ENCODE data around the gene TRAF3IP3. TPM values are rescaled to one million over a fixed set of nuclear protein-coding genes. Genes with fewer than 3 reads are reported as not detected.

The TRAF3IP3 gene
- total and polyA plus RNA-seq, 2 of the 13 experiments (the other 11 are each of a cell fraction or from before 2014, with no cell fraction given) = not detected

DNA sequence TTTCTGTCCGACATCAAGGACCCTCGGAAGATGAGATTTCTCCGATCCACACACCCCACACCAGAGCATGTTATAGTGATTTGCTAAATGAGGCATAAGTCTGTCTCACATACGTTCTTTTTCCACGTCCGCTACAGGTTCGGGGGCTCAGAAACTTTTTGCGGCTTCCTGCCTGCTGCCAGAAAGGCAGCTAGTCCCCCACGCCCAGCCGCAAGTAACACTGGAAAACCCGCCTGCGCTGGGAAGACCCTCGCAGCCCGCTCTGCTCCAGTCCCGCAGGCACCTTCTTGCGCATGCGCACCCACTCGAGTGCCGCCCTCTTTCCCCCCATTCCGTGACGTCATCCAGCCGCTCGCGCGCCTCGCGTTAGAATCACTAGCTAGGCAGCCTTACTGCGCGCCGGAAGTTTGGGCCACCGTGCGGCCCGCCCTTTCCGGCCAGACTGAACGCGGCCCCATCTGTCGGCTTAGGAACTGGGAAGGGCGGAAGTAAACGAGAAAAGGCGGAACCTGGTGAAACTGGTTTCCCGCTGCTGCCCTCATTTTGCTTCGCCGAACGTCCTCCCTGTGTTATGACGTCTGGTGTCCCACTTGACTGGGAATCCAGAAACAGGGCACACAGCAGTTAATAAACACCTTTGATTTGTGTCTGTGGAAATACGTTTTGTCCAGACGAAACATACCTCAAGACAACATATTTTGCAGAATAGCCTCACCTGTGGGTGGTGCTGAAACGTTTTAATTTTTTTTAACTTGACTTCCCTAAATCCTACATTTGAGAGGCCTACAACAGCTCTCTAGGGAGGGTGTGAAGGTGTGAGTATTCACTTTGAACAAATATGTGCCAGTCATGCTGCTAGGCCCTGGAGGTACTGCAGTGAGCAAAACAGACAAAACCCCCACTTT is 28.7 kb downstream of the TRAF3IP3 start, which contains the start of gene C1orf74 (continued):
- TF ChIP-seq ZNF224 (CRISPR knock-in tag; IDR thresholded peaks at IDR 0.05) (no peak), ATF7 (IDR thresholded peaks at IDR 0.05) (peak; percentile 98), ATF7 (CRISPR knock-in tag; IDR thresholded peaks at IDR 0.05) (peak; percentile 76), GATA4 (IDR thresholded peaks at IDR 0.05; ENCODE audit: borderline replicate concordance, low read depth) (no peak), NR2C2 (CRISPR knock-in tag; IDR thresholded peaks at IDR 0.05; ENCODE audit: borderline replicate concordance) (peak; percentile 47; the same call in 1 of the 2 replicates), TOE1 (CRISPR knock-in tag; IDR thresholded peaks at IDR 0.05) (no peak), KAT2B (IDR thresholded peaks at IDR 0.05; ENCODE audit: borderline replicate concordance, low read depth, low read length) (no peak), ZBTB20 (CRISPR knock-in tag; IDR thresholded peaks at IDR 0.05; ENCODE audit: borderline replicate concordance, low read depth) (no peak), RBFOX2 (IDR thresholded peaks at IDR 0.05; ENCODE audit: low read depth, low read length) (peak; percentile 69), TSC22D2 (CRISPR knock-in tag; IDR thresholded peaks at IDR 0.05; ENCODE audit: borderline replicate concordance) (no peak), EZH2 (conservative IDR thresholded peaks at IDR 0.05; ENCODE audit: low read depth, low read length) (no peak), GTF2F1 (IDR thresholded peaks at IDR 0.05; ENCODE audit: low read length) (no peak), CEBPB (IDR thresholded peaks at IDR 0.05; ENCODE audit: borderline replicate concordance, low read depth, low read length) (no peak), GABPA (IDR thresholded peaks at IDR 0.05; ENCODE audit: low read depth, low read length) (peak; percentile 86), GABPA (CRISPR knock-in tag; IDR thresholded peaks at IDR 0.05; ENCODE audit: low read depth) (peak; percentile 96)
- TF ChIP-seq, protein P1, sequence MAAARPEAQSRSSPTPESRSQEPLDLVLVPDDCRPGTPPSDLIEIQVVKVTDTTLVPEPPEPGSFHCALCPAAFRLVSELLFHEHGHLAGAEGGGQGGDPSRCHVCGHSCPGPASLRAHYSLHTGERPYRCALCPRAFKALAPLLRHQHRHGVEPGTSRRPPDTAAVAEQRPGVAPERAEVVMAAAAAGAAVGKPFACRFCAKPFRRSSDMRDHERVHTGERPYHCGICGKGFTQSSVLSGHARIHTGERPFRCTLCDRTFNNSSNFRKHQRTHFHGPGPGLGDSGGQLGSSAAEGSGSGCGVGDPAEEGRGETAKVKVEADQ (CRISPR knock-in tag; IDR thresholded peaks at IDR 0.05; ENCODE audit: borderline replicate concordance) = no peak
- TF ChIP-seq, protein P2, sequence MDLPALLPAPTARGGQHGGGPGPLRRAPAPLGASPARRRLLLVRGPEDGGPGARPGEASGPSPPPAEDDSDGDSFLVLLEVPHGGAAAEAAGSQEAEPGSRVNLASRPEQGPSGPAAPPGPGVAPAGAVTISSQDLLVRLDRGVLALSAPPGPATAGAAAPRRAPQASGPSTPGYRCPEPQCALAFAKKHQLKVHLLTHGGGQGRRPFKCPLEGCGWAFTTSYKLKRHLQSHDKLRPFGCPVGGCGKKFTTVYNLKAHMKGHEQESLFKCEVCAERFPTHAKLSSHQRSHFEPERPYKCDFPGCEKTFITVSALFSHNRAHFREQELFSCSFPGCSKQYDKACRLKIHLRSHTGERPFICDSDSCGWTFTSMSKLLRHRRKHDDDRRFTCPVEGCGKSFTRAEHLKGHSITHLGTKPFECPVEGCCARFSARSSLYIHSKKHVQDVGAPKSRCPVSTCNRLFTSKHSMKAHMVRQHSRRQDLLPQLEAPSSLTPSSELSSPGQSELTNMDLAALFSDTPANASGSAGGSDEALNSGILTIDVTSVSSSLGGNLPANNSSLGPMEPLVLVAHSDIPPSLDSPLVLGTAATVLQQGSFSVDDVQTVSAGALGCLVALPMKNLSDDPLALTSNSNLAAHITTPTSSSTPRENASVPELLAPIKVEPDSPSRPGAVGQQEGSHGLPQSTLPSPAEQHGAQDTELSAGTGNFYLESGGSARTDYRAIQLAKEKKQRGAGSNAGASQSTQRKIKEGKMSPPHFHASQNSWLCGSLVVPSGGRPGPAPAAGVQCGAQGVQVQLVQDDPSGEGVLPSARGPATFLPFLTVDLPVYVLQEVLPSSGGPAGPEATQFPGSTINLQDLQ (CRISPR knock-in tag; IDR thresholded peaks at IDR 0.05) = no peak
- TF ChIP-seq, protein P3, sequence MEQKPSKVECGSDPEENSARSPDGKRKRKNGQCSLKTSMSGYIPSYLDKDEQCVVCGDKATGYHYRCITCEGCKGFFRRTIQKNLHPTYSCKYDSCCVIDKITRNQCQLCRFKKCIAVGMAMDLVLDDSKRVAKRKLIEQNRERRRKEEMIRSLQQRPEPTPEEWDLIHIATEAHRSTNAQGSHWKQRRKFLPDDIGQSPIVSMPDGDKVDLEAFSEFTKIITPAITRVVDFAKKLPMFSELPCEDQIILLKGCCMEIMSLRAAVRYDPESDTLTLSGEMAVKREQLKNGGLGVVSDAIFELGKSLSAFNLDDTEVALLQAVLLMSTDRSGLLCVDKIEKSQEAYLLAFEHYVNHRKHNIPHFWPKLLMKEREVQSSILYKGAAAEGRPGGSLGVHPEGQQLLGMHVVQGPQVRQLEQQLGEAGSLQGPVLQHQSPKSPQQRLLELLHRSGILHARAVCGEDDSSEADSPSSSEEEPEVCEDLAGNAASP (CRISPR knock-in tag; IDR thresholded peaks at IDR 0.05; ENCODE audit: borderline replicate concordance) = no peak
- TF ChIP-seq, protein P4, sequence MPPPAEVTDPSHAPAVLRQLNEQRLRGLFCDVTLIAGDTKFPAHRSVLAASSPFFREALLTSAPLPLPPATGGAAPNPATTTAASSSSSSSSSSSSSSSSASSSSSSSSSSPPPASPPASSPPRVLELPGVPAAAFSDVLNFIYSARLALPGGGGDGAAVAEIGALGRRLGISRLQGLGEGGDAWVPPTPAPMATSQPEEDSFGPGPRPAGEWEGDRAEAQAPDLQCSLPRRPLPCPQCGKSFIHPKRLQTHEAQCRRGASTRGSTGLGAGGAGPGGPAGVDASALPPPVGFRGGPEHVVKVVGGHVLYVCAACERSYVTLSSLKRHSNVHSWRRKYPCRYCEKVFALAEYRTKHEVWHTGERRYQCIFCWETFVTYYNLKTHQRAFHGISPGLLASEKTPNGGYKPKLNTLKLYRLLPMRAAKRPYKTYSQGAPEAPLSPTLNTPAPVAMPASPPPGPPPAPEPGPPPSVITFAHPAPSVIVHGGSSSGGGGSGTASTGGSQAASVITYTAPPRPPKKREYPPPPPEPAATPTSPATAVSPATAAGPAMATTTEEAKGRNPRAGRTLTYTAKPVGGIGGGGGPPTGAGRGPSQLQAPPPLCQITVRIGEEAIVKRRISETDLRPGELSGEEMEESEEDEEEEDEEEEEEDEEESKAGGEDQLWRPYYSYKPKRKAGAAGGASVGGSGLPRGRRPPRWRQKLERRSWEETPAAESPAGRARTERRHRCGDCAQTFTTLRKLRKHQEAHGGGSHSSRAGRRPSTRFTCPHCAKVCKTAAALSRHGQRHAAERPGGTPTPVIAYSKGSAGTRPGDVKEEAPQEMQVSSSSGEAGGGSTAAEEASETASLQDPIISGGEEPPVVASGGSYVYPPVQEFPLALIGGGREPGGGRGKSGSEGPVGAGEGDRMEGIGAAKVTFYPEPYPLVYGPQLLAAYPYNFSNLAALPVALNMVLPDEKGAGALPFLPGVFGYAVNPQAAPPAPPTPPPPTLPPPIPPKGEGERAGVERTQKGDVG (CRISPR knock-in tag; IDR thresholded peaks at IDR 0.05; ENCODE audit: borderline replicate concordance) = no peak
- TF ChIP-seq, protein P5, sequence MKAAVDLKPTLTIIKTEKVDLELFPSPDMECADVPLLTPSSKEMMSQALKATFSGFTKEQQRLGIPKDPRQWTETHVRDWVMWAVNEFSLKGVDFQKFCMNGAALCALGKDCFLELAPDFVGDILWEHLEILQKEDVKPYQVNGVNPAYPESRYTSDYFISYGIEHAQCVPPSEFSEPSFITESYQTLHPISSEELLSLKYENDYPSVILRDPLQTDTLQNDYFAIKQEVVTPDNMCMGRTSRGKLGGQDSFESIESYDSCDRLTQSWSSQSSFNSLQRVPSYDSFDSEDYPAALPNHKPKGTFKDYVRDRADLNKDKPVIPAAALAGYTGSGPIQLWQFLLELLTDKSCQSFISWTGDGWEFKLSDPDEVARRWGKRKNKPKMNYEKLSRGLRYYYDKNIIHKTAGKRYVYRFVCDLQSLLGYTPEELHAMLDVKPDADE (CRISPR knock-in tag; IDR thresholded peaks at IDR 0.05) = no peak

Data from HepG2 (cell line).